Keratinocyte (primary cell): ENCODE measurements around the gene ETDB. TPM values are rescaled to one million over a fixed set of nuclear protein-coding genes. Genes with fewer than 3 reads are reported as not detected.
A peak's percentile ranks its signal among the peaks of the same experiment; 100 is the strongest.
"Not testable (repeated sequence)": the region's sequence is repeated elsewhere in the genome, so short reads cannot be mapped to it uniquely, and the experiment has no call there.

Source experiments
- DNase-seq: peaks from one replicate; pipeline ENCODE4 v3.0.0-alpha.2; 2011; ENCODE audit warnings: low read depth, missing footprints, low spot score
- FAIRE-seq: peaks from 2 replicates; lab custom pipeline; 2011; peaks lifted over from hg19 to GRCh38; lab: Jason Lieb, UNC
- H2AFZ ChIP-seq: 2 replicates; pipeline ENCODE4 v1.6.0; 2012; ENCODE audit warnings: low read length, control low read depth, inconsistent platforms; ENCODE audit not compliant: control insufficient read depth
- H3K27ac ChIP-seq: 2 replicates; pipeline ENCODE4 v1.5.1; 2011; ENCODE audit warnings: low read length; ENCODE audit not compliant: control insufficient read depth, insufficient read depth
- H3K27me3 ChIP-seq: 3 replicates; pipeline ENCODE4 v1.6.0; 2011; ENCODE audit warnings: low read length; ENCODE audit not compliant: control insufficient read depth, insufficient read depth; ENCODE audit errors: extremely low read depth
- H3K36me3 ChIP-seq, 2 experiments: 2 replicates in 1 of 2; 3 replicates in 1 of 2; pipeline ENCODE4 v1.5.1; 2011; ENCODE audit warnings: low read length in 2 of 2, mild to moderate bottlenecking in 1 of 2; ENCODE audit not compliant: control insufficient read depth in 2 of 2, insufficient read depth in 2 of 2; ENCODE audit errors: extremely low read depth in 1 of 2
- H3K4me1 ChIP-seq: 3 replicates; pipeline ENCODE4 v1.5.1; 2011; ENCODE audit warnings: low read length; ENCODE audit not compliant: control insufficient read depth, insufficient read depth; ENCODE audit errors: extremely low read depth
- H3K4me2 ChIP-seq: 3 replicates; pipeline ENCODE4 v1.6.0; 2011; ENCODE audit warnings: low read depth, low read length; ENCODE audit not compliant: control insufficient read depth, insufficient read depth; ENCODE audit errors: extremely low read depth
- H3K4me3 ChIP-seq, 3 experiments: fragments of 200-600 bp in 1 of 3; sonication (generic) in 1 of 3; 2 replicates in 2 of 3; 3 replicates in 1 of 3; pipeline ENCODE4 v1.5.1; 2011 to 2016; ENCODE audit warnings: low read length in 3 of 3, mild to moderate bottlenecking in 3 of 3, control low read depth in 2 of 3, inconsistent platforms in 1 of 3, low read depth in 1 of 3, mixed read lengths in 1 of 3, mixed run types in 1 of 3, moderate library complexity in 1 of 3; ENCODE audit not compliant: control insufficient read depth in 2 of 3, insufficient read depth in 2 of 3; ENCODE audit errors: extremely low read depth in 1 of 3
- H3K79me2 ChIP-seq: 2 replicates; pipeline ENCODE4 v1.6.0; 2012; ENCODE audit warnings: low read length; ENCODE audit not compliant: control insufficient read depth, insufficient read depth
- H3K9ac ChIP-seq: 3 replicates; pipeline ENCODE4 v1.6.0; 2011; ENCODE audit warnings: low read length; ENCODE audit not compliant: control insufficient read depth, insufficient read depth; ENCODE audit errors: extremely low read depth
- H3K9me1 ChIP-seq: 3 replicates; pipeline ENCODE4 v1.6.0; 2011; ENCODE audit warnings: low read length; ENCODE audit not compliant: control insufficient read depth, insufficient read depth; ENCODE audit errors: extremely low read depth
- H3K9me3 ChIP-seq: 2 replicates; pipeline ENCODE4 v1.5.1; 2012; ENCODE audit warnings: low read depth, low read length; ENCODE audit not compliant: control insufficient read depth
- H4K20me1 ChIP-seq: 3 replicates; pipeline ENCODE4 v1.6.0; 2011; ENCODE audit warnings: low read length; ENCODE audit not compliant: control insufficient read depth, insufficient read depth; ENCODE audit errors: extremely low read depth
- EZH2 ChIP-seq: IDR thresholded peaks from one replicate; pipeline ENCODE4 v1.6.1; 2012; ENCODE audit warnings: inconsistent platforms, mild to moderate bottlenecking, low read length, moderate library complexity
- dilution Hi-C: fragments of 300-500 bp; cut with MboI; formaldehyde crosslinking; loops from one replicate; pipeline ENCODE4 v1.7.0; 2020; ENCODE audit warnings: low sequenced_read_pairs; ENCODE audit not compliant: extremely low pct_ligation_motif_present
- polyA plus RNA-seq, 5 experiments: library from polyadenylated mRNA; depleted of rRNA in 3 of 5; stranded (reverse) in 3 of 5; stranded (forward) in 1 of 5; unstranded in 1 of 5; fragments of >200 nt; gene quantifications; 1 replicate in 1 of 5; 2 replicates in 3 of 5; 3 replicates in 1 of 5; pipeline versions ENCODE4 v1.2.1 to v1.2.3, GENCODE V29; 2011 to 2012; ENCODE audit warnings: missing spikeins in 2 of 5, low read depth in 1 of 5, low replicate concordance in 1 of 5
- TF ChIP-seq, protein P1 (sequence below), 3 experiments: IDR thresholded peaks in 1 of 3; conservative IDR thresholded peaks in 1 of 3; optimal IDR thresholded peaks in 1 of 3; 2 replicates in 2 of 3; 3 replicates in 1 of 3; pipeline versions ENCODE3 to v1.5.1; 2011; ENCODE audit warnings: low read length in 3 of 3, mild to moderate bottlenecking in 3 of 3, moderate library complexity in 2 of 3, control low read depth in 1 of 3, inconsistent platforms in 1 of 3; ENCODE audit not compliant: insufficient read depth in 2 of 3; ENCODE audit errors: extremely low read depth in 1 of 3

The ETDB gene
- polyA plus RNA-seq, 1 donor (not counting 4 experiments of a cell fraction or from before 2014, with no cell fraction given): not detected

DNA sequence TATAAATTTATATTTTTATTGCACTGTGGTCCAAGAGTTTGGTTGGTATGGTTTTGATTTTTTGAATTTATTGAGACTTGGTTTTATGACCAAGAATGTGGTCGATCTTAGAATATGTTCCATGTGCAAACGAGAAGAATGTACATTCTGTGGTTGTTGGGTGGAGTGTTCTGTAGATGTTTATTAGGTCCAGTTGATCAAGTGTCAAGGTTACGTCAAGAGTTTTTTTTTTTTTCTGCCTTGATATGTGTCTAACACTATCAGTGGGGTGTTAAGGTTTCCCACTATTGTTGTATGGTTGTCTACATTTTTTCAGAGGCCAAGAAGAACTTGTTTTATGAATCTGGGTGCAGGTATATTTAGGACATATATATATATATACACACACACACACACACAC lies 10.8 kb downstream of the ETDB start:
- FAIRE-seq (no peak), DNase-seq (no peak)
- H2AFZ ChIP-seq: no peak overlapping the region
- H3K36me3 ChIP-seq: no peaks in the 10 kb centered on the region
- no peak overlapping the region for H3K9ac ChIP-seq
- no peaks in the 10 kb centered on the region for H3K9me3 ChIP-seq
- H3K79me2 ChIP-seq: no peaks in the 10 kb centered on the region
- dilution Hi-C loops: no loop called here
- no peak overlapping the region for H3K4me3 ChIP-seq
- TF ChIP-seq, protein P1, sequence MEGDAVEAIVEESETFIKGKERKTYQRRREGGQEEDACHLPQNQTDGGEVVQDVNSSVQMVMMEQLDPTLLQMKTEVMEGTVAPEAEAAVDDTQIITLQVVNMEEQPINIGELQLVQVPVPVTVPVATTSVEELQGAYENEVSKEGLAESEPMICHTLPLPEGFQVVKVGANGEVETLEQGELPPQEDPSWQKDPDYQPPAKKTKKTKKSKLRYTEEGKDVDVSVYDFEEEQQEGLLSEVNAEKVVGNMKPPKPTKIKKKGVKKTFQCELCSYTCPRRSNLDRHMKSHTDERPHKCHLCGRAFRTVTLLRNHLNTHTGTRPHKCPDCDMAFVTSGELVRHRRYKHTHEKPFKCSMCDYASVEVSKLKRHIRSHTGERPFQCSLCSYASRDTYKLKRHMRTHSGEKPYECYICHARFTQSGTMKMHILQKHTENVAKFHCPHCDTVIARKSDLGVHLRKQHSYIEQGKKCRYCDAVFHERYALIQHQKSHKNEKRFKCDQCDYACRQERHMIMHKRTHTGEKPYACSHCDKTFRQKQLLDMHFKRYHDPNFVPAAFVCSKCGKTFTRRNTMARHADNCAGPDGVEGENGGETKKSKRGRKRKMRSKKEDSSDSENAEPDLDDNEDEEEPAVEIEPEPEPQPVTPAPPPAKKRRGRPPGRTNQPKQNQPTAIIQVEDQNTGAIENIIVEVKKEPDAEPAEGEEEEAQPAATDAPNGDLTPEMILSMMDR (optimal IDR thresholded peaks at IDR 0.05 in 1 of 3, IDR thresholded peaks at IDR 0.05 in 1 of 3, conservative IDR thresholded peaks at IDR 0.05 in 1 of 3; ENCODE audit: extremely low read depth in 1 of 3, insufficient read depth in 2 of 3, low read length in 3 of 3): no peak
- no peak for TF ChIP-seq EZH2
- H3K4me1 ChIP-seq: no peaks in the 10 kb centered on the region
- H3K9me1 ChIP-seq: no peaks in the 10 kb centered on the region
- no peak overlapping the region for H3K27ac ChIP-seq
- no peak overlapping the region for H3K4me2 ChIP-seq
- no peaks in the 10 kb centered on the region for H4K20me1 ChIP-seq
- no peaks in the 10 kb centered on the region for H3K27me3 ChIP-seq

DNA sequence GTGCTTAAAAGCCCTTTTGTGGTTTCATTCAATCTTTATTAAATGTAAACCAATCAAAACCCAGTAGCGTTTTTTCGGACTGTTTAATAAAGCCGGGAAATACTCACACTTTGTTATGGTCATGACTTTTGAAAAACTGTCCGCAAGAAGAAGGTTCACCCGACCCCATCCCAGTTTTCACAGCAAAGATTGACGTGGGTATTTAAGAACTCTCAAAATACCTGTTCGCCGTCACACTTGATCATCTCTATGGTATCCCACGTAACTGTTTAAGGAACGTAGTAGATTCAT lies 20.9 kb downstream of the ETDB start:
- DNase-seq (no peak), FAIRE-seq (no peak)
- no peak overlapping the region for H3K4me2 ChIP-seq
- H3K36me3 ChIP-seq: no peaks in the 10 kb centered on the region
- dilution Hi-C loops: no loop called here
- no peaks in the 10 kb centered on the region for H3K79me2 ChIP-seq
- no peaks in the 10 kb centered on the region for H3K27me3 ChIP-seq
- H3K9me1 ChIP-seq: no peaks in the 10 kb centered on the region
- no peaks in the 10 kb centered on the region for H3K4me1 ChIP-seq
- no peaks in the 10 kb centered on the region for H4K20me1 ChIP-seq
- H3K9me3 ChIP-seq: no peaks in the 10 kb centered on the region
- TF ChIP-seq EZH2: no peak
- TF ChIP-seq, protein P1 (optimal IDR thresholded peaks at IDR 0.05 in 1 of 3, IDR thresholded peaks at IDR 0.05 in 1 of 3, conservative IDR thresholded peaks at IDR 0.05 in 1 of 3; ENCODE audit: extremely low read depth in 1 of 3, insufficient read depth in 2 of 3, low read length in 3 of 3): no peak
- H3K4me3 ChIP-seq: no peak overlapping the region
- no peak overlapping the region for H3K9ac ChIP-seq
- H2AFZ ChIP-seq: no peak overlapping the region
- H3K27ac ChIP-seq: no peak overlapping the region

DNA sequence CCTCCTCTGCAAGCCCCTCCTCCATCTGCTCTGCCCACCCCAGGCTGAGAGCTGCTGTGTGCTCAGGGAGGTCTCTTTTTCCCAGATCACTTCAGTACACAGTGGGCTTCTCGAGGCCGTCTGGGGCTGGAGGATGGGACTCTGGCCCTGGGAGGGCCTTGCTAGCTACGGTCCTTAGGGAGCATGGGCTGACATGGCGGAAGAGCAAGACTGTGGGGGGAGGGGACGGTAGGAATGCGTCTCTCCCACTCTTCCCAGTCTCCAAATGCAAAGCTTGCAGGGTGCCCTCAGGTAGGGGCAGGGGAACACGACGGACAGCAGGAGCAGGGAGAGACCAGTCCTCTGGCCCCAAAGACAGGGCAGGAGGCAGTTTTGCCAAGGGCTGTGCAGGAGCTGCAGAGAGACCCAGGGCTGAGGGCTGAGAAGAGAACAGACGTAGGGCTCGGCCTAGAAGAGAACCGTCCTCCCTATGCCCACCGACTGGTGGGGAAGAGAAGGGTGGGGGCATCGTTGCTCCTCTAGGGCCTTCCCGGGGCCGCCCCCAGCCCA lies 23.1 kb downstream of the ETDB start:
- H3K9me1 ChIP-seq, H3K79me2 ChIP-seq, H2AFZ ChIP-seq, FAIRE-seq, H3K27ac ChIP-seq, H3K9me3 ChIP-seq, H4K20me1 ChIP-seq, DNase-seq, dilution Hi-C loops, H3K36me3 ChIP-seq, H3K27me3 ChIP-seq, H3K4me1 ChIP-seq, H3K9ac ChIP-seq: not testable (repeated sequence)
- Histone ChIP-seq H3K4me2 (peak overlapping the region; percentile 54), H3K4me3 (peak overlapping the region in 1 of 3 experiments; percentile 41)
